K562 (cell line): Measurements from ENCODE around the gene ERCC1. TPM values are rescaled to one million over a fixed set of nuclear protein-coding genes. Genes with fewer than 3 reads are reported as not detected.

ENCODE experiments used
- ATF7 ChIP-seq: fragments of 450-650 bp; IDR thresholded peaks from 2 replicates; pipeline ENCODE4 v1.7.1; 2014; ENCODE audit warnings: mild to moderate bottlenecking, moderate library complexity
- FOXM1 ChIP-seq, 2 experiments: fragments of 450-650 bp in 1 of 2; sonication (generic) in 1 of 2; formaldehyde crosslinking in 1 of 2; IDR thresholded peaks; 2 replicates each; pipeline versions ENCODE4 v1.6.1 to v1.9.0; 2017 to 2022; ENCODE audit warnings: low read depth in 2 of 2, mild to moderate bottlenecking in 2 of 2, missing genetic modification reagents in 1 of 2, moderate library complexity in 1 of 2
- GATAD2B ChIP-seq: fragments of 450-650 bp; IDR thresholded peaks from 2 replicates; pipeline ENCODE4 v1.6.1; 2017; ENCODE audit warnings: mild to moderate bottlenecking, borderline replicate concordance
- HNRNPUL1 ChIP-seq: fragments of 200-400 bp; formaldehyde crosslinking; IDR thresholded peaks from 2 replicates; pipeline ENCODE4 v1.6.1; 2017; ENCODE audit warnings: low read length
- KLF13 ChIP-seq: fragments of 450-650 bp; IDR thresholded peaks from 2 replicates; pipeline ENCODE4 v1.6.1; 2016; ENCODE audit warnings: missing genetic modification characterization, low read depth, mild to moderate bottlenecking, missing compliant biosample characterization, moderate library complexity, borderline replicate concordance
- MAFG ChIP-seq: fragments of 450-650 bp; conservative IDR thresholded peaks from 2 replicates; pipeline ENCODE4 v1.6.1; 2016; ENCODE audit warnings: missing genetic modification characterization, missing compliant biosample characterization
- MCM7 ChIP-seq, 2 experiments: fragments of 450-650 bp; IDR thresholded peaks; 2 replicates each; pipeline ENCODE4 v1.6.1; 2016 to 2018
- MIER1 ChIP-seq: fragments of 450-650 bp; IDR thresholded peaks from 2 replicates; pipeline ENCODE4 v1.6.1; 2016; ENCODE audit warnings: antibody characterized with exemption, mild to moderate bottlenecking, low read depth
- MTA1 ChIP-seq: fragments of 450-650 bp; IDR thresholded peaks from 2 replicates; pipeline ENCODE4 v1.6.1; 2017; ENCODE audit warnings: borderline replicate concordance
- NBN ChIP-seq: fragments of 450-650 bp; IDR thresholded peaks from 2 replicates; pipeline ENCODE4 v1.6.1; 2016; ENCODE audit warnings: low read depth, mild to moderate bottlenecking
- NCOR1 ChIP-seq: fragments of 450-650 bp; IDR thresholded peaks from 2 replicates; pipeline ENCODE4 v1.6.1; 2016; ENCODE audit warnings: mild to moderate bottlenecking, moderate library complexity
- NR2C2 ChIP-seq, 2 experiments: fragments of 200-800 bp in 1 of 2; sonication (Bioruptor generic) in 1 of 2; sonication (generic) in 1 of 2; formaldehyde crosslinking in 1 of 2; IDR thresholded peaks; 2 replicates each; pipeline versions ENCODE4 v1.6.1 to v1.8.0; 2016 to 2022; ENCODE audit warnings: mild to moderate bottlenecking in 1 of 2, missing compliant biosample characterization in 1 of 2, missing genetic modification characterization in 1 of 2, missing genetic modification reagents in 1 of 2
- RUNX1 ChIP-seq: sonication (generic); IDR thresholded peaks from 2 replicates; pipeline ENCODE4 v1.6.1; 2016; ENCODE audit warnings: antibody characterized with exemption, low read depth
- SPI1 ChIP-seq: IDR thresholded peaks from 2 replicates; pipeline ENCODE4 v1.6.1; 2011; ENCODE audit warnings: low read depth, low read length, control low read depth, borderline replicate concordance
- TAF1 ChIP-seq: IDR thresholded peaks from 2 replicates; pipeline ENCODE4 v1.6.1; 2011; ENCODE audit warnings: mild to moderate bottlenecking, low read length, moderate library complexity; ENCODE audit not compliant: insufficient read depth, control insufficient read depth, severe bottlenecking; ENCODE audit errors: extremely low read depth
- polyA plus RNA-seq, 8 experiments: library from polyadenylated mRNA; depleted of rRNA in 4 of 8; stranded (reverse) in 5 of 8; unstranded in 3 of 8; fragments of >200 nt; fragmentation: Nextera tagmentation in 2 of 8; fragmentation: Illumina TruSeq in 1 of 8; extraction: Ambion mirVana in 2 of 8; extraction: Trizol in 1 of 8; gene quantifications; 2 replicates each; pipeline versions ENCODE4 v1.2.1 to v1.2.3, GENCODE V29; 2011 to 2014; ENCODE audit warnings: inconsistent platforms in 1 of 8, missing spikeins in 1 of 8
- total RNA-seq, 7 experiments: library from RNA; depleted of rRNA in 6 of 7; stranded (reverse); fragments of >200 nt in 6 of 7; fragmentation: Illumina TruSeq in 2 of 7; extraction: Trizol in 2 of 7; gene quantifications; 2 replicates each; pipeline versions ENCODE4 v1.2.1 to v1.2.3, GENCODE V29; 2011 to 2021; ENCODE audit warnings: low replicate concordance in 1 of 7
- TF ChIP-seq, protein P1 (sequence below): sonication (generic); formaldehyde crosslinking; IDR thresholded peaks from 2 replicates; pipeline ENCODE4 v1.8.1; 2023; ENCODE audit warnings: mild to moderate bottlenecking, missing genetic modification reagents, moderate library complexity
- TF ChIP-seq, protein P2 (sequence below): fragments of 150-350 bp; IDR thresholded peaks from 2 replicates; pipeline ENCODE4 v1.6.1; 2014; ENCODE audit warnings: low read depth, mild to moderate bottlenecking, low read length, borderline replicate concordance
- TF ChIP-seq, protein P3 (sequence below), 2 experiments: fragments of 450-650 bp; IDR thresholded peaks; 2 replicates each; pipeline ENCODE4 v1.6.1; 2016
- TF ChIP-seq, protein P4 (sequence below): fragments of 450-650 bp; formaldehyde crosslinking; IDR thresholded peaks from 2 replicates; pipeline ENCODE4 v1.4.0; 2022; ENCODE audit warnings: missing genetic modification characterization

The ERCC1 gene
- total and polyA plus RNA-seq, 9 of the 15 experiments (the other 6 are each of a cell fraction or from before 2014, with no cell fraction given), result 9.3 to 92.6 (median 60.0) TPM

DNA sequence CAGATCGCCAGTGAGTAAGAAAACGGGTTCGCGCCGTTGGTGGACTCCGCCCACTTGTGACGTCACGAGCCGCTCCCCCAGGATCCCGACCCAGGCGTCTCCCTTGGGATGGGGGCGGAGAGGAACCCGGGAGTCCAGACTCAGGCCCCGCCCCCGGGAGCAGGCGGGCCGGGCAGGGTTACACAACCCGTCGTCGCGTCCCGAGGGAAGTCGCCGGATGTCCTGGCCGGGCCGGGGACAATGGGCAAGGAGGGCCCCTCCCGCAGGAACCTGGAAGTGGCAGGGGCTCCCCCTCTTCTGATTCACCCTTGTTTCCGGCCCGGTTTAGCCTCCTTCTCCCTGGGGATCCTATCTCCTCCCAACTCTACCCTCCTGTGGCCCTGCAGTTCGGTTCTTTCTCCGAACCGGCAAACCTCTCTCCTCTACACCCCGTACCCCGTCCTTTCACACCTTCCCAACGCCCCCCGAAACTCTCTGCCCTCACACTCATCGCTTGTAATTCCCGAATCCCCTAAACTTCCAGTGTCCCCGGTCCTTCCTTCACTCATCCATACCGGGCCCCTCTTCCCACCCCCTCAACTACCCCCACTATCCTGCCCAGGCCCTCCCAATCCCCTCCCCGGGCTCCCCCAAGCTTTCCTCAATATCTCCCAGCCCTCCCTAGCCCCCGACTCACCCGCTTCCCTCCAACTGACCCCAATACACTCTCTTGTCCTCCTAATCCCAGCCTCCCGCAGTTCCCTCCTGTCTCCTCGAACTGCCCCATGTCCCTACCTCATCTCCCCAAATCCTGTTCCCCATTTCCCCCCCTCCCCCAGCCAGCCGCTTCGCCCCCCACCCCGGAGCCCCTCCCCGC, 20.0 kb upstream of the ERCC1 start (continued):
- TF ChIP-seq, protein P1, sequence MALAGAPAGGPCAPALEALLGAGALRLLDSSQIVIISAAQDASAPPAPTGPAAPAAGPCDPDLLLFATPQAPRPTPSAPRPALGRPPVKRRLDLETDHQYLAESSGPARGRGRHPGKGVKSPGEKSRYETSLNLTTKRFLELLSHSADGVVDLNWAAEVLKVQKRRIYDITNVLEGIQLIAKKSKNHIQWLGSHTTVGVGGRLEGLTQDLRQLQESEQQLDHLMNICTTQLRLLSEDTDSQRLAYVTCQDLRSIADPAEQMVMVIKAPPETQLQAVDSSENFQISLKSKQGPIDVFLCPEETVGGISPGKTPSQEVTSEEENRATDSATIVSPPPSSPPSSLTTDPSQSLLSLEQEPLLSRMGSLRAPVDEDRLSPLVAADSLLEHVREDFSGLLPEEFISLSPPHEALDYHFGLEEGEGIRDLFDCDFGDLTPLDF (CRISPR knock-in tag), result 0 out of 2 replicates have a peak, but pooled peaks have one; percentile 60
- TF ChIP-seq TAF1 (peak; percentile 43), MCM7 (IDR thresholded peaks at IDR 0.05) (no peak), ATF7 (peak; percentile 74; the same call in 1 of the 2 replicates), MAFG (tag) (no peak), GATAD2B (peak; percentile 97), RUNX1 (no peak), MTA1 (0 out of 2 replicates have a peak, but pooled peaks have one; percentile 60), NR2C2 (CRISPR knock-in tag; IDR thresholded peaks at IDR 0.05) (no peak), NR2C2 (tag; IDR thresholded peaks at IDR 0.05) (peak; percentile 31; the same call in 1 of the 2 replicates), HNRNPUL1 (no peak), NBN (peak; percentile 96), KLF13 (tag) (peak; percentile 61; the same call in 1 of the 2 replicates), MIER1 (peak; percentile 37; the same call in 1 of the 2 replicates), SPI1 (0 out of 2 replicates have a peak, but pooled peaks have one; percentile 44), FOXM1 (IDR thresholded peaks at IDR 0.05; ENCODE audit: low read depth) (peak; percentile 39; the same call in 1 of the 2 replicates), FOXM1 (CRISPR knock-in tag; IDR thresholded peaks at IDR 0.05; ENCODE audit: low read depth) (no peak), NCOR1 (peak; percentile 29)
- TF ChIP-seq, protein P2, sequence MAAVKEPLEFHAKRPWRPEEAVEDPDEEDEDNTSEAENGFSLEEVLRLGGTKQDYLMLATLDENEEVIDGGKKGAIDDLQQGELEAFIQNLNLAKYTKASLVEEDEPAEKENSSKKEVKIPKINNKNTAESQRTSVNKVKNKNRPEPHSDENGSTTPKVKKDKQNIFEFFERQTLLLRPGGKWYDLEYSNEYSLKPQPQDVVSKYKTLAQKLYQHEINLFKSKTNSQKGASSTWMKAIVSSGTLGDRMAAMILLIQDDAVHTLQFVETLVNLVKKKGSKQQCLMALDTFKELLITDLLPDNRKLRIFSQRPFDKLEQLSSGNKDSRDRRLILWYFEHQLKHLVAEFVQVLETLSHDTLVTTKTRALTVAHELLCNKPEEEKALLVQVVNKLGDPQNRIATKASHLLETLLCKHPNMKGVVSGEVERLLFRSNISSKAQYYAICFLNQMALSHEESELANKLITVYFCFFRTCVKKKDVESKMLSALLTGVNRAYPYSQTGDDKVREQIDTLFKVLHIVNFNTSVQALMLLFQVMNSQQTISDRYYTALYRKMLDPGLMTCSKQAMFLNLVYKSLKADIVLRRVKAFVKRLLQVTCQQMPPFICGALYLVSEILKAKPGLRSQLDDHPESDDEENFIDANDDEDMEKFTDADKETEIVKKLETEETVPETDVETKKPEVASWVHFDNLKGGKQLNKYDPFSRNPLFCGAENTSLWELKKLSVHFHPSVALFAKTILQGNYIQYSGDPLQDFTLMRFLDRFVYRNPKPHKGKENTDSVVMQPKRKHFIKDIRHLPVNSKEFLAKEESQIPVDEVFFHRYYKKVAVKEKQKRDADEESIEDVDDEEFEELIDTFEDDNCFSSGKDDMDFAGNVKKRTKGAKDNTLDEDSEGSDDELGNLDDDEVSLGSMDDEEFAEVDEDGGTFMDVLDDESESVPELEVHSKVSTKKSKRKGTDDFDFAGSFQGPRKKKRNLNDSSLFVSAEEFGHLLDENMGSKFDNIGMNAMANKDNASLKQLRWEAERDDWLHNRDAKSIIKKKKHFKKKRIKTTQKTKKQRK, result no peak
- TF ChIP-seq, protein P3, sequence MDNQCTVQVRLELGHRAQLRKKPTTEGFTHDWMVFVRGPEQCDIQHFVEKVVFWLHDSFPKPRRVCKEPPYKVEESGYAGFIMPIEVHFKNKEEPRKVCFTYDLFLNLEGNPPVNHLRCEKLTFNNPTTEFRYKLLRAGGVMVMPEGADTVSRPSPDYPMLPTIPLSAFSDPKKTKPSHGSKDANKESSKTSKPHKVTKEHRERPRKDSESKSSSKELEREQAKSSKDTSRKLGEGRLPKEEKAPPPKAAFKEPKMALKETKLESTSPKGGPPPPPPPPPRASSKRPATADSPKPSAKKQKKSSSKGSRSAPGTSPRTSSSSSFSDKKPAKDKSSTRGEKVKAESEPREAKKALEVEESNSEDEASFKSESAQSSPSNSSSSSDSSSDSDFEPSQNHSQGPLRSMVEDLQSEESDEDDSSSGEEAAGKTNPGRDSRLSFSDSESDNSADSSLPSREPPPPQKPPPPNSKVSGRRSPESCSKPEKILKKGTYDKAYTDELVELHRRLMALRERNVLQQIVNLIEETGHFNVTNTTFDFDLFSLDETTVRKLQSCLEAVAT (IDR thresholded peaks at IDR 0.05), result peak in 1 of 2 experiments; percentile 67; a peak in 2 of 4 replicates
- TF ChIP-seq, protein P4, sequence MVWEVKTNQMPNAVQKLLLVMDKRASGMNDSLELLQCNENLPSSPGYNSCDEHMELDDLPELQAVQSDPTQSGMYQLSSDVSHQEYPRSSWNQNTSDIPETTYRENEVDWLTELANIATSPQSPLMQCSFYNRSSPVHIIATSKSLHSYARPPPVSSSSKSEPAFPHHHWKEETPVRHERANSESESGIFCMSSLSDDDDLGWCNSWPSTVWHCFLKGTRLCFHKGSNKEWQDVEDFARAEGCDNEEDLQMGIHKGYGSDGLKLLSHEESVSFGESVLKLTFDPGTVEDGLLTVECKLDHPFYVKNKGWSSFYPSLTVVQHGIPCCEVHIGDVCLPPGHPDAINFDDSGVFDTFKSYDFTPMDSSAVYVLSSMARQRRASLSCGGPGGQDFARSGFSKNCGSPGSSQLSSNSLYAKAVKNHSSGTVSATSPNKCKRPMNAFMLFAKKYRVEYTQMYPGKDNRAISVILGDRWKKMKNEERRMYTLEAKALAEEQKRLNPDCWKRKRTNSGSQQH, result 0 out of 2 replicates have a peak, but pooled peaks have one; percentile 44
